ENCODE measurements around the gene KRTAP10-5. TPM values are rescaled to one million over a fixed set of nuclear protein-coding genes. Genes with fewer than 3 reads are reported as not detected.

Gene KRTAP10-5
- polyA plus RNA-seq, 2 of the 4 experiments (the other 2 are of a cell fraction) = not detected

- no peak overlapping the region for H3K4me3 ChIP-seq
- ChIA-PET CTCF (interaction anchor here (0.7 kb wide), 1 partner anchor 63 kb away, joined by 3 read pairs; no protein-coding TSS in a partner anchor), POLR2A (no interaction called here)
- DNase-seq (ENCODE audit: low read depth in 1 of 2, low spot score in 1 of 2) (peak in 1 of 2 experiments; percentile 12), ATAC-seq (peak; percentile 44 to 48; a peak in 3 of 6 replicates), FAIRE-seq (no peak)
- no peak overlapping the region for H3K4me2 ChIP-seq
- no peak overlapping the region for H3K27ac ChIP-seq
- TF ChIP-seq FOSB (CRISPR knock-in tag; IDR thresholded peaks at IDR 0.05) (no peak), HOXB5 (CRISPR knock-in tag; IDR thresholded peaks at IDR 0.05) (no peak), CBX2 (IDR thresholded peaks at IDR 0.05; ENCODE audit: borderline replicate concordance, low read depth) (no peak), MAZ (IDR thresholded peaks at IDR 0.05; ENCODE audit: borderline replicate concordance, low read depth, low read length) (no peak), EP300 (IDR thresholded peaks at IDR 0.05) (no peak), TP53 (CRISPR knock-in tag; IDR thresholded peaks at IDR 0.05) (no peak), HDAC2 (IDR thresholded peaks at IDR 0.05) (no peak), USF2 (IDR thresholded peaks at IDR 0.05) (no peak), REST (IDR thresholded peaks at IDR 0.05) (no peak)
- WGBS (ENCODE audit: missing lambda C conversion rate) = 46% methylated on average over 8 of the region's 15 CpGs
- H3K4me1 ChIP-seq = no peaks in the 10 kb centered on the region
- H3K9me3 ChIP-seq = peaks cover 15% of the 10 kb centered on the region
Measured at GRCh38 chr21:44572959-44573583, 7.3 kb downstream of the KRTAP10-5 start.

GRCh38 chr21:44571844-44572782 is 8.3 kb downstream of the KRTAP10-5 start:
- FAIRE-seq (no peak), DNase-seq (ENCODE audit: low read depth in 1 of 2, low spot score in 1 of 2) (no peak), ATAC-seq (no peak)
- Histone ChIP-seq H3K27ac (no peak overlapping the region), H3K4me2 (no peak overlapping the region), H3K4me1 (no peaks in the 10 kb centered on the region), H3K9me3 (peaks cover 12% of the 10 kb centered on the region), H3K4me3 (no peak overlapping the region)
- CTCF ChIA-PET = no interaction called here
- 79% methylated on average over 28 of the region's 40 CpGs for WGBS (ENCODE audit: missing lambda C conversion rate)
- no peak for TF ChIP-seq PHF8 (IDR thresholded peaks at IDR 0.05; ENCODE audit: borderline replicate concordance, low read depth)
- TF ChIP-seq ZC3H11A (IDR thresholded peaks at IDR 0.05) = no peak
- no peak for TF ChIP-seq POLR2A (IDR thresholded peaks at IDR 0.05; ENCODE audit: low read length)
- TF ChIP-seq BHLHE40 (IDR thresholded peaks at IDR 0.05; ENCODE audit: low read depth, low read length) = no peak
- TF ChIP-seq E2F6 (IDR thresholded peaks at IDR 0.05; ENCODE audit: borderline replicate concordance, low read depth) = no peak
- no peak for TF ChIP-seq ELK1 (IDR thresholded peaks at IDR 0.05; ENCODE audit: low read depth, low read length)
- no peak for TF ChIP-seq ESRRA (IDR thresholded peaks at IDR 0.05; ENCODE audit: borderline replicate concordance, low read length)
- no peak for TF ChIP-seq NR3C1 (IDR thresholded peaks at IDR 0.05)
- POLR2A ChIA-PET = no interaction called here
